Prostate gland (tissue), 2 donors: ENCODE results near the gene PRAF2.

Source experiments
- CTCF ChIP-seq, 4 experiments: fragments of 200-600 bp in 2 of 4; fragments of 450-650 bp in 2 of 4; sonication (generic) in 2 of 4; IDR thresholded peaks; 1 replicate in 3 of 4; 2 replicates in 1 of 4; pipeline ENCODE4 v1.5.1; 2016 to 2019; ENCODE audit warnings: antibody characterized with exemption in 4 of 4, mild to moderate bottlenecking in 2 of 4, moderate library complexity in 2 of 4
- POLR2AphosphoS5 ChIP-seq: sonication (generic); formaldehyde crosslinking; IDR thresholded peaks from one replicate; pipeline ENCODE4 v1.6.1; 2017; ENCODE audit warnings: antibody characterized with exemption

GRCh38 chrX:49073601-49074575 lies at the start of gene PRAF2:
- TF ChIP-seq CTCF (IDR thresholded peaks at IDR 0.05) (peak in 1 of 4 experiments; percentile 40), POLR2AphosphoS5 (peak; percentile 96)
